Parathyroid adenoma (tissue), 2 donors: ENCODE results near the gene KLC3.
A peak's percentile ranks its signal among the peaks of the same experiment; 100 is the strongest.

Experiments
- H2AFZ ChIP-seq: fragments of 300-600 bp; sonication (generic); one replicate; pipeline ENCODE4 v1.7.0; 2017; ENCODE audit warnings: antibody characterized with exemption, mild to moderate bottlenecking
- H3K27ac ChIP-seq: fragments of 300-600 bp; sonication (generic); one replicate; pipeline ENCODE4 v1.7.0; 2017
- H3K27me3 ChIP-seq: fragments of 300-600 bp; sonication (generic); one replicate; pipeline ENCODE4 v1.7.0; 2017; ENCODE audit warnings: low read length; ENCODE audit not compliant: control insufficient read depth, insufficient read depth
- H3K36me3 ChIP-seq: fragments of 300-600 bp; sonication (generic); one replicate; pipeline ENCODE4 v1.7.0; 2017; ENCODE audit warnings: low read length; ENCODE audit not compliant: control insufficient read depth, insufficient read depth
- H3K4me1 ChIP-seq: fragments of 300-600 bp; sonication (generic); one replicate; pipeline ENCODE4 v1.7.0; 2017; ENCODE audit warnings: control low read depth
- H3K4me2 ChIP-seq: fragments of 300-600 bp; sonication (generic); one replicate; pipeline ENCODE4 v1.7.0; 2017; ENCODE audit warnings: low read length
- H3K4me3 ChIP-seq: fragments of 300-600 bp; sonication (generic); one replicate; pipeline ENCODE4 v1.7.0; 2017; ENCODE audit warnings: low read depth, low read length
- H3K79me2 ChIP-seq: fragments of 300-600 bp; sonication (generic); one replicate; pipeline ENCODE4 v1.7.0; 2017; ENCODE audit warnings: control low read depth
- H3K9ac ChIP-seq: fragments of 300-600 bp; sonication (generic); one replicate; pipeline ENCODE4 v1.7.0; 2017; ENCODE audit warnings: mild to moderate bottlenecking
- H3K9me3 ChIP-seq: fragments of 300-600 bp; sonication (generic); one replicate; pipeline ENCODE4 v1.7.0; 2017; ENCODE audit warnings: low read length; ENCODE audit not compliant: control insufficient read depth
- TF ChIP-seq, protein P1 (sequence below): fragments of 300-600 bp; sonication (generic); IDR thresholded peaks from one replicate; pipeline ENCODE4 v1.7.0; 2017; ENCODE audit warnings: antibody characterized with exemption, mild to moderate bottlenecking
- donor health status: primary hyperparathyroidism.

The KLC3 gene

DNA sequence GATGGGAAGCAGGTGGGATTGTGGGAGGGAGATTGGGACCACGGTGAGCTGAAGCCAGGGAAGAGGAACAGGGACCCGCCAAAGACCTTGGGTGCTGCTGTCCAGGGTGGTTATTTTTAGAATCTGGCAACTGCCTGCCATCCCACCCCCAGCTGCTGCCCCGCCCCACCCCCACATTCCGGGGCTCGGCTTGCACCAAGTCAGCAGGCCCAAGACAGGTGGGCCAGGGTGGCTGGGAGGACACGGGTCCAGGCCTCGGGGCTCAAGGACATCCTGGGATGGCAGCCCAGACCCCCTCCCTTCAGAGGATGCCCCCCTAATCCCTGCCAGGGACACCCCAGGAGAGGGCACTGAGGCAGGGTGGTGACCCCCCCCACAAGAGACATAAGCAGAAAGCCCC lies 18.7 kb upstream of the KLC3 start:
- Histone ChIP-seq H3K79me2 (no peaks in the 10 kb centered on the region), H3K4me1 (no peaks in the 10 kb centered on the region), H3K9ac (no peak overlapping the region), H3K9me3 (no peaks in the 10 kb centered on the region), H3K4me2 (no peak overlapping the region), H3K4me3 (no peak overlapping the region), H3K36me3 (no peaks in the 10 kb centered on the region), H2AFZ (no peak overlapping the region), H3K27me3 (no peaks in the 10 kb centered on the region), H3K27ac (no peak overlapping the region)
- TF ChIP-seq, protein P1, sequence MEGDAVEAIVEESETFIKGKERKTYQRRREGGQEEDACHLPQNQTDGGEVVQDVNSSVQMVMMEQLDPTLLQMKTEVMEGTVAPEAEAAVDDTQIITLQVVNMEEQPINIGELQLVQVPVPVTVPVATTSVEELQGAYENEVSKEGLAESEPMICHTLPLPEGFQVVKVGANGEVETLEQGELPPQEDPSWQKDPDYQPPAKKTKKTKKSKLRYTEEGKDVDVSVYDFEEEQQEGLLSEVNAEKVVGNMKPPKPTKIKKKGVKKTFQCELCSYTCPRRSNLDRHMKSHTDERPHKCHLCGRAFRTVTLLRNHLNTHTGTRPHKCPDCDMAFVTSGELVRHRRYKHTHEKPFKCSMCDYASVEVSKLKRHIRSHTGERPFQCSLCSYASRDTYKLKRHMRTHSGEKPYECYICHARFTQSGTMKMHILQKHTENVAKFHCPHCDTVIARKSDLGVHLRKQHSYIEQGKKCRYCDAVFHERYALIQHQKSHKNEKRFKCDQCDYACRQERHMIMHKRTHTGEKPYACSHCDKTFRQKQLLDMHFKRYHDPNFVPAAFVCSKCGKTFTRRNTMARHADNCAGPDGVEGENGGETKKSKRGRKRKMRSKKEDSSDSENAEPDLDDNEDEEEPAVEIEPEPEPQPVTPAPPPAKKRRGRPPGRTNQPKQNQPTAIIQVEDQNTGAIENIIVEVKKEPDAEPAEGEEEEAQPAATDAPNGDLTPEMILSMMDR: no peak

DNA sequence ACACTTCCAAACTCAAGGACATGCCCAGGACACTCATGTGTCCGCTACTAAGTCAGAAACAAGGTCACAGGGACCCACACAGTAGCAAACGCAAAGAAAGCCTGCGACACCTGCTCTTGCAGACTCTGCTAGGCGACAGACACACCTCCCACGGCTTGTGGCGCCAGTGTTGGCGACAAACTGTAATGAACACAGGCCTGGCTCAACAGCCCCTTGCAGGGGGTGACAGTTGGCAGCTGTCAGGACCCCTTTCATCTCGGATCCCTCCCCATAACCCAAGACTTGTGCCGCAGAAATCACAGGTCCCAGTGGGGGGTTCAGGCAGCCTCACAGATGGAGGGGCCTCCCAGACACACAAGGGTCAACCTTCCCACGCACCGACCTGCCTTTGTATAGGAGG lies 18.2 kb upstream of the KLC3 start:
- TF ChIP-seq, protein P1: no peak
- H3K27ac ChIP-seq: no peak overlapping the region

DNA sequence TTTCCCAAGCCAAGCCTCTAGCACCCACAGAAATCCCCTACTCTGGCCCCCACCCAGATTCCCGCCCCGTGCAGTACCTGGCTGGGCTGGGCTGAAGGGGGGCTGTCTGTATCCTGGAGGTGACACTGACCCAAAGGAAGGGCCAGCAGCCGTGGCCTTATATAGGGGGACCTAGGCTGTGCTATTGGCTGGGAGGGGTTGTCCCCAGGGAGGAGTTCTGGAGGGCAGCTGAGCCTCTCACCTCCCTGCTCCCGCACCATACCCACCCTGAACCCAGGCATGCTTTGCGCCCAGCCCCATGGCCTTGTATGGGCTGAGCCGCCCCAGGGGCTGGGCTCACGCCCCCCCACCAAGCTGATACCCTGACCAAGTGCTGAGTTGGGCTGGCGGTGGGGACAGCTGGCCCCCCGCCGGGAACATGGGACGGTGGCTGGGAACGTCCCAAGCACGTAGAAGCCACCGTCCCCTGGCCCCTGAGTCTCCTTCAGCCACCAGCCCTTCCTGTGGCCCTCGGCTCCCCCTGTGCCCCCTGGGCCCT lies 17.7 kb upstream of the KLC3 start, which contains the start of gene CKM:
CKM (minus strand) TSS at position 132 of the 538 bp plus-strand sequence. CDS start 3,162 bp downstream, outside the sequence.
- H3K27me3 ChIP-seq: no peaks in the 10 kb centered on the region
- TF ChIP-seq, protein P1: no peak
- H3K27ac ChIP-seq: no peak within 1 kb of the TSS
- peak within 1 kb of the TSS; percentile 56 for H2AFZ ChIP-seq
- no peaks in the 10 kb centered on the region for H3K4me1 ChIP-seq
- H3K4me2 ChIP-seq: no peak within 1 kb of the TSS
- H3K9me3 ChIP-seq: no peaks in the 10 kb centered on the region
- H3K9ac ChIP-seq: no peak within 1 kb of the TSS
- H3K36me3 ChIP-seq: no peaks in the 10 kb centered on the region
- H3K79me2 ChIP-seq: no peaks in the 10 kb centered on the region
- H3K4me3 ChIP-seq: no peak within 1 kb of the TSS

More for the DNA sequence above, 18.2 kb upstream of the KLC3 start:
- Histone ChIP-seq H3K9ac (no peak overlapping the region), H3K4me2 (no peak overlapping the region), H3K79me2 (no peaks in the 10 kb centered on the region), H3K36me3 (no peaks in the 10 kb centered on the region), H3K27me3 (no peaks in the 10 kb centered on the region), H3K9me3 (no peaks in the 10 kb centered on the region), H3K4me3 (no peak overlapping the region), H2AFZ (no peak overlapping the region), H3K4me1 (no peaks in the 10 kb centered on the region)

DNA sequence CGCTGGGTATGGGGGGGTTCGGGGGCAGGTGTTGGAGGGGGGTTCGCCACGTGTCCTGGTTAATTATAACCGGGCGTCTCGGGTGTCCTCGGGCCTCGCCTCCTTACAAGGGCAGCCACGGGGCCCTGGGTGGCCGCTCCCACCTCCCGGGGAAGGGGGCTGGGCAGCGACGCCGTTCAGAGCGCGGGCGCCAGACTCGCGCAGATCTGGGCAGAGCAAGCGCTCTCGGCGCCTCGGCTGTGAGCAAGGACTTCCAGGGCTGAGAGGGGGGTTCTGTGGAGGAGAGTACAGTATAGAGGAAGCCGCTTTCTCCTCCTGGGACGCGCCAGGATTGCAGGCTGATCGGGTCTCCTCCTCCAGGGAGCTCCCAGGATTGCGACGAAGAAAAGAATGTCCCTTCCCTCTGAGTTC lies 16.9 kb upstream of the KLC3 start:
- Histone ChIP-seq H3K9ac (no peak overlapping the region), H3K4me3 (no peak overlapping the region), H3K27ac (no peak overlapping the region), H3K4me2 (no peak overlapping the region), H3K79me2 (no peaks in the 10 kb centered on the region), H3K36me3 (no peaks in the 10 kb centered on the region), H3K9me3 (no peaks in the 10 kb centered on the region), H3K27me3 (no peaks in the 10 kb centered on the region), H3K4me1 (no peaks in the 10 kb centered on the region), H2AFZ (peak overlapping the region; percentile 56)
- TF ChIP-seq, protein P1: no peak

DNA sequence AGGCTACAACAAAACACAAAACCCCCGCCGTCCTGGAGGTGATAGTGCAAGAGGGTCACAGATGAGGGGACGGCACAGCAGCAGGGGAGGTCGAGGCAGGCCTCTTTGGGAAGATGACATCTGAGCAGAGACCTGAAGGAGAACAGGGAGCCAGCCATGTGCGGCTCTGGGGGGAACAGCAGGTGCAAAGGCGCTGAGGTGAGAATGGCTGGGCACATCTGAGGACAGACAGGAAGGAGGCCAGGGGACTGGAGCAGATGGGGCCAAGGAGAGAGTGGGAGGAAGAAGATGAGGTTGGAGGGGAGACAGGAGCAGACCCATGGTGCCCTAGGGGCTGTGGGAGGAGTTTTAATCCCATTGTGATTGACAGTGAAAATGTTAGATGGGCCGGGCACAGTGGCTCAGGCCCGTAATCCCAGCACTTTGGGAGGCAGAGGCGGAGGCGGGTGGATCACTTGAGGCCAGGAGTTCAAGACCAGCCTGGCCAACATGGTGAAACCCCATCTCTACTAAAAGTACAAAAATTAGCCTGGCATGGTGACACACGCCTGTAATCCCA lies 16.1 kb upstream of the KLC3 start:
- Histone ChIP-seq H3K4me1 (no peaks in the 10 kb centered on the region), H3K27me3 (no peaks in the 10 kb centered on the region), H3K4me3 (no peak overlapping the region), H3K27ac (no peak overlapping the region), H3K79me2 (no peaks in the 10 kb centered on the region), H3K9ac (no peak overlapping the region), H3K36me3 (no peaks in the 10 kb centered on the region), H2AFZ (no peak overlapping the region), H3K4me2 (no peak overlapping the region), H3K9me3 (no peaks in the 10 kb centered on the region)
- TF ChIP-seq, protein P1: no peak
